DOHH2 (cell line): Measurements from ENCODE around the gene AUTS2.

Experiments
- H3F3A ChIP-seq: fragments of 200-600 bp; sonication (generic), shearing (Covaris generic); 2 replicates; pipeline ENCODE4 v1.6.0; 2016; ENCODE audit warnings: antibody characterized with exemption, mild to moderate bottlenecking; ENCODE audit not compliant: control insufficient read depth, insufficient read depth
- H3K27ac ChIP-seq: fragments of 200-600 bp; sonication (generic); 2 replicates; pipeline ENCODE4 v1.5.1; 2014; ENCODE audit warnings: low read depth, mild to moderate bottlenecking, low read length, moderate library complexity
- H3K27me3 ChIP-seq: fragments of 200-600 bp; sonication (generic); 2 replicates; pipeline ENCODE4 v1.6.1; 2014; ENCODE audit warnings: mild to moderate bottlenecking, low read length, mixed read lengths; ENCODE audit not compliant: control insufficient read depth
- H3K36me3 ChIP-seq: fragments of 200-600 bp; sonication (generic); 2 replicates; pipeline ENCODE4 v1.6.1; 2014; ENCODE audit warnings: mild to moderate bottlenecking, low read length, moderate library complexity, mixed read lengths; ENCODE audit not compliant: control insufficient read depth
- H3K4me1 ChIP-seq: fragments of 200-600 bp; sonication (generic); 2 replicates; pipeline ENCODE4 v1.6.1; 2014; ENCODE audit warnings: mild to moderate bottlenecking, low read length, mixed read lengths; ENCODE audit not compliant: control insufficient read depth
- H3K4me2 ChIP-seq: fragments of 200-600 bp; sonication (generic); 2 replicates; pipeline ENCODE4 v1.6.0; 2014; ENCODE audit warnings: mild to moderate bottlenecking, low read length, moderate library complexity
- H3K4me3 ChIP-seq: fragments of 200-600 bp; sonication (generic); 2 replicates; pipeline ENCODE4 v1.5.1; 2014; ENCODE audit warnings: mild to moderate bottlenecking, low read length, mixed read lengths
- H3K79me2 ChIP-seq: fragments of 200-600 bp; sonication (generic); 2 replicates; pipeline ENCODE4 v1.6.1; 2014; ENCODE audit warnings: mild to moderate bottlenecking, low read length, mixed read lengths; ENCODE audit not compliant: control insufficient read depth
- H3K9me2 ChIP-seq: fragments of 200-600 bp; sonication (generic); replicated peaks from 2 replicates; pipeline ENCODE4 v1.6.1; 2014; ENCODE audit warnings: mild to moderate bottlenecking, low read length, mixed read lengths; ENCODE audit not compliant: control insufficient read depth
- H3K9me3 ChIP-seq: fragments of 200-600 bp; sonication (generic); 2 replicates; pipeline ENCODE4 v1.6.1; 2014; ENCODE audit warnings: antibody characterized with exemption, low read length, mixed read lengths; ENCODE audit not compliant: control insufficient read depth, insufficient read depth
- H4K20me1 ChIP-seq: fragments of 200-600 bp; sonication (generic); 2 replicates; pipeline ENCODE4 v1.6.0; 2014; ENCODE audit warnings: low read depth, mild to moderate bottlenecking, antibody characterized with exemption, low read length, moderate library complexity; ENCODE audit not compliant: control insufficient read depth, insufficient read depth
- EZH2phosphoT487 ChIP-seq: fragments of 200-600 bp; sonication (generic); IDR thresholded peaks from 2 replicates; pipeline ENCODE4 v1.6.1; 2017; ENCODE audit warnings: borderline replicate concordance, mild to moderate bottlenecking, antibody characterized with exemption, low read length, moderate library complexity, mixed read lengths
- TF ChIP-seq, protein P1 (sequence below): fragments of 200-600 bp; sonication (generic); IDR thresholded peaks from one replicate; pipeline ENCODE4 v1.5.1; 2014; ENCODE audit warnings: antibody characterized with exemption, mild to moderate bottlenecking, low read depth, low read length; ENCODE audit not compliant: poor library complexity, severe bottlenecking

The AUTS2 gene

DNA sequence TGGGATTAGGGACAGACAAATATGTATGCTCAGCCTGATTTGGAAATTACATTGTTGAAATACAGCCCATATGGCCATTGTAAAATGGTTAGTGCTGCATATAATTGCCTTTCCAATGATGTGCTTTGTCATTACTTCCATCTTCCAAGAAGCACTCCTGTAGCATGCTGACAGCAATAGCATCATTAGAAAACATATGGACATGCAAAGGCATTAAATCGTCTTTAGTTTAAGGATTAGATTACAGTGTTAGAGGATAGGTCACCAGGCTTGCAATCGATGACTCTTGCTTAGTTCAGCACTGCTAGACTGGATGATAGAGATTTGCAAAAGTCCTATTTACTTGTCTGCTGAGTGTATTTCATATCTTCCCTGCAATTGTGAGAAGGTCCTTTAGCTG is 17.4 kb downstream of the AUTS2 start:
- H3K9me2 ChIP-seq, result no peaks in the 10 kb centered on the region
- TF ChIP-seq EZH2phosphoT487, result no peak
- TF ChIP-seq, protein P1, sequence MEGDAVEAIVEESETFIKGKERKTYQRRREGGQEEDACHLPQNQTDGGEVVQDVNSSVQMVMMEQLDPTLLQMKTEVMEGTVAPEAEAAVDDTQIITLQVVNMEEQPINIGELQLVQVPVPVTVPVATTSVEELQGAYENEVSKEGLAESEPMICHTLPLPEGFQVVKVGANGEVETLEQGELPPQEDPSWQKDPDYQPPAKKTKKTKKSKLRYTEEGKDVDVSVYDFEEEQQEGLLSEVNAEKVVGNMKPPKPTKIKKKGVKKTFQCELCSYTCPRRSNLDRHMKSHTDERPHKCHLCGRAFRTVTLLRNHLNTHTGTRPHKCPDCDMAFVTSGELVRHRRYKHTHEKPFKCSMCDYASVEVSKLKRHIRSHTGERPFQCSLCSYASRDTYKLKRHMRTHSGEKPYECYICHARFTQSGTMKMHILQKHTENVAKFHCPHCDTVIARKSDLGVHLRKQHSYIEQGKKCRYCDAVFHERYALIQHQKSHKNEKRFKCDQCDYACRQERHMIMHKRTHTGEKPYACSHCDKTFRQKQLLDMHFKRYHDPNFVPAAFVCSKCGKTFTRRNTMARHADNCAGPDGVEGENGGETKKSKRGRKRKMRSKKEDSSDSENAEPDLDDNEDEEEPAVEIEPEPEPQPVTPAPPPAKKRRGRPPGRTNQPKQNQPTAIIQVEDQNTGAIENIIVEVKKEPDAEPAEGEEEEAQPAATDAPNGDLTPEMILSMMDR, result no peak
- H3F3A ChIP-seq, result no peaks in the 10 kb centered on the region
- H3K79me2 ChIP-seq, result peaks cover 97% of the 10 kb centered on the region
- H3K4me1 ChIP-seq, result peaks cover 46% of the 10 kb centered on the region
- H3K4me3 ChIP-seq, result no peak overlapping the region
- H3K36me3 ChIP-seq, result no peaks in the 10 kb centered on the region
- H3K27ac ChIP-seq, result no peak overlapping the region
- no peaks in the 10 kb centered on the region for H3K9me3 ChIP-seq
- H3K4me2 ChIP-seq, result no peak overlapping the region
- H3K27me3 ChIP-seq, result no peaks in the 10 kb centered on the region
- peaks cover 31% of the 10 kb centered on the region; the same call in 1 of the 2 replicates for H4K20me1 ChIP-seq

DNA sequence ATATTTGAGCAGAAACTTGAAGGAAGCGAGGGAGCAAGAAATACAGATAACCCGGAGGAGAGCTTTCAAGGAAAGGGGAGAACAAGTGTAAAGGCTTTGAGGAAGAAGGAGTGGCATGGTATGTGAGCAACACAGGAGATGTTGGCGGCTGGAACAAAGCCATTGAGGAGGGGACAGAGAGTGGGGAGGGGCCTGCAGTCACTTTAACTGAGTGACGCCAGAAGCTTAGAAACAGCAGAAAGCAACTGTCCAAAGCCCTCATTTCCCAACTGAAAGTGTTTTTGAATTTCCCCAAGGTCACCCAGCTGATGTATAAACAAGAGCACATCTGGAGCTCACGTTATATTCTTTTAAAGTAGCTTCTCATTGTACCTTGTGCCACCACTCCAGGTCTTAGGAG is 19.1 kb downstream of the AUTS2 start:
- H3K9me2 ChIP-seq, result no peaks in the 10 kb centered on the region
- H3K36me3 ChIP-seq, result no peaks in the 10 kb centered on the region
- no peaks in the 10 kb centered on the region for H3K27me3 ChIP-seq
- H3K9me3 ChIP-seq, result no peaks in the 10 kb centered on the region
- no peak overlapping the region for H3K4me2 ChIP-seq
- no peak overlapping the region for H3K4me3 ChIP-seq
- peaks cover 26% of the 10 kb centered on the region; the same call in 1 of the 2 replicates for H4K20me1 ChIP-seq
- no peak for TF ChIP-seq EZH2phosphoT487
- TF ChIP-seq, protein P1, result no peak
- H3K79me2 ChIP-seq, result peaks cover 99% of the 10 kb centered on the region
- H3F3A ChIP-seq, result no peaks in the 10 kb centered on the region
- H3K4me1 ChIP-seq, result peaks cover 50% of the 10 kb centered on the region
- H3K27ac ChIP-seq, result no peak overlapping the region

DNA sequence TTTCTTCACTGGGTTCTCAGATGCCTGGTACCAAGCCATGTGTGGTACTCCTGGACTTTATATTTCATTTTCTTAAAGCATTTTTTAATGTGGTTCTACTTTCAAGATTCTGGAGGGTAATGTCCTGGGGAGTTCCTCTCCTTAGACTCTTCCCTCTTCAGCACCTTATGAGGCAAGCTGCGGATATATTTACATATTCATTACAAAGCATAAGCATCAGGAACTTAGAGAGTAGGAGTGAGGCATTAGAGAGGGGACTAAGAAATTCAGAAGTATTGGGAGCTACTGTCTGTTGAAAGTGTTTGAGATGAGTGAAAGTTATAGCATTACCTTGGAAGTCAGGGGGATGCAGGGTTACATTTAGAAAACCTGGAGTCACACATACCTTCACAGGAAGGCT is 20.8 kb downstream of the AUTS2 start:
- no peak overlapping the region for H3K4me3 ChIP-seq
- no peaks in the 10 kb centered on the region for H3K27me3 ChIP-seq
- H3K4me2 ChIP-seq, result peak overlapping the region; percentile 31
- peaks cover 53% of the 10 kb centered on the region for H3K4me1 ChIP-seq
- H3K79me2 ChIP-seq, result peaks cover 99% of the 10 kb centered on the region
- peaks cover 28% of the 10 kb centered on the region; the same call in 1 of the 2 replicates for H4K20me1 ChIP-seq
- no peaks in the 10 kb centered on the region for H3K36me3 ChIP-seq
- no peak overlapping the region for H3K27ac ChIP-seq
- no peaks in the 10 kb centered on the region for H3K9me2 ChIP-seq
- H3F3A ChIP-seq, result no peaks in the 10 kb centered on the region
- no peaks in the 10 kb centered on the region for H3K9me3 ChIP-seq
- TF ChIP-seq EZH2phosphoT487, result no peak
- TF ChIP-seq, protein P1, result no peak

DNA sequence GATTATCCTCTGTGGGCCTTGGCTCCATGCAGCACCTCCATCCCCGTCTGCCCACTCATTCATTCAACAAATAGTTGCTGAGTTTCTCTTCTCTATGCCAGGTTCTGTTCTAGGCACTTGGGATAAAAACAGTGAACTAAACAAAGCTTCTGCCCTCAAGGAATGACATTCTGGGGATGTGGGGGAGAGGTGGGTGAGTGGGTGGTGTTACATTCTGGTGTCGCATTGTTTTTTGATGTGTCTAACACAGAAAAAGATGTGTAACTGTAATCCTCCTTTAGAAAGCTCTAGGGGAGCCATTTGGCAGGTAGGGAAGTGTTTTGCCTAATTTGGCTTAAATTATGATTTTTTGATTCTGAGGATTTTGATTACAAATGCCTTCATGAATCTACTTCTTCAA is 21.4 kb downstream of the AUTS2 start:
- Histone ChIP-seq H3K9me3 (no peaks in the 10 kb centered on the region), H3K79me2 (peaks cover 99% of the 10 kb centered on the region), H3K4me3 (no peak overlapping the region), H3K9me2 (no peaks in the 10 kb centered on the region), H3K4me2 (no peak overlapping the region), H3K4me1 (peaks cover 58% of the 10 kb centered on the region), H3K27ac (no peak overlapping the region), H3F3A (no peaks in the 10 kb centered on the region), H3K36me3 (no peaks in the 10 kb centered on the region), H3K27me3 (no peaks in the 10 kb centered on the region), H4K20me1 (peaks cover 32% of the 10 kb centered on the region; the same call in 1 of the 2 replicates)
- no peak for TF ChIP-seq EZH2phosphoT487
- TF ChIP-seq, protein P1, result no peak
